ENCODE measurements around the gene ARHGAP28. TPM values are rescaled to one million over a fixed set of nuclear protein-coding genes. Genes with fewer than 3 reads are reported as not detected.
A peak's percentile ranks its signal among the peaks of the same experiment; 100 is the strongest.

The ARHGAP28 gene
- polyA plus RNA-seq, 1 experiment: 5.3 TPM

DNA sequence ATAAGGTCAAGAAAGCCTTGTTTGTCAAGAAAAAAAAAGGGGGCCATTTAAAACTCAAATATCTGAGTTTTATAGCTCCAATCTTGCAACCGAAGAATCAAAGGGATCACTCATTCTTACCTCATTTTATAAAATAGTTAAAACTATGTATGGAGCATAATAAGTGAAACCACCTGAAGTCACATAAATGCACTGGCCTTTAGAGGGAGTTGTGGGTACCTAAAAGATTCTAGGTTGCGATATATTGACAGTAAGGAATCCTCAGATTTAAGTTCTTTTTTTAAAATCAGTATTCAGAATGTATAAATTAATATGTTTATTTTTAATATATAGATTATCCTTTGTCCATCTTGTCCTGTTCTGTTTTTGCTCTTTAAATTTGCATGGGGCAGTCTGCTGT lies 3.4 kb downstream of the ARHGAP28 start:
- no peak for DNase-seq (ENCODE audit: low read depth)
- ChIA-PET POLR2A (no interaction called here), CTCF (interaction anchor here (1.3 to 4.2 kb wide), 3 partner anchors 17 to 190 kb away, joined by 4 to 14 read pairs (median 6); no protein-coding TSS in a partner anchor)
- TF ChIP-seq, protein P1, sequence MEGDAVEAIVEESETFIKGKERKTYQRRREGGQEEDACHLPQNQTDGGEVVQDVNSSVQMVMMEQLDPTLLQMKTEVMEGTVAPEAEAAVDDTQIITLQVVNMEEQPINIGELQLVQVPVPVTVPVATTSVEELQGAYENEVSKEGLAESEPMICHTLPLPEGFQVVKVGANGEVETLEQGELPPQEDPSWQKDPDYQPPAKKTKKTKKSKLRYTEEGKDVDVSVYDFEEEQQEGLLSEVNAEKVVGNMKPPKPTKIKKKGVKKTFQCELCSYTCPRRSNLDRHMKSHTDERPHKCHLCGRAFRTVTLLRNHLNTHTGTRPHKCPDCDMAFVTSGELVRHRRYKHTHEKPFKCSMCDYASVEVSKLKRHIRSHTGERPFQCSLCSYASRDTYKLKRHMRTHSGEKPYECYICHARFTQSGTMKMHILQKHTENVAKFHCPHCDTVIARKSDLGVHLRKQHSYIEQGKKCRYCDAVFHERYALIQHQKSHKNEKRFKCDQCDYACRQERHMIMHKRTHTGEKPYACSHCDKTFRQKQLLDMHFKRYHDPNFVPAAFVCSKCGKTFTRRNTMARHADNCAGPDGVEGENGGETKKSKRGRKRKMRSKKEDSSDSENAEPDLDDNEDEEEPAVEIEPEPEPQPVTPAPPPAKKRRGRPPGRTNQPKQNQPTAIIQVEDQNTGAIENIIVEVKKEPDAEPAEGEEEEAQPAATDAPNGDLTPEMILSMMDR (IDR thresholded peaks at IDR 0.05; ENCODE audit: insufficient read depth, low read depth, low read length): 0 out of 2 replicates have a peak, but pooled peaks have one; percentile 2
- Histone ChIP-seq H3K27me3 (ENCODE audit: control insufficient read depth, insufficient read depth, low read length) (no peaks in the 10 kb centered on the region), H3K36me3 (ENCODE audit: control insufficient read depth, insufficient read depth, low read length) (no peaks in the 10 kb centered on the region), H3K4me3 (ENCODE audit: low read depth, low read length) (no peak overlapping the region)

DNA sequence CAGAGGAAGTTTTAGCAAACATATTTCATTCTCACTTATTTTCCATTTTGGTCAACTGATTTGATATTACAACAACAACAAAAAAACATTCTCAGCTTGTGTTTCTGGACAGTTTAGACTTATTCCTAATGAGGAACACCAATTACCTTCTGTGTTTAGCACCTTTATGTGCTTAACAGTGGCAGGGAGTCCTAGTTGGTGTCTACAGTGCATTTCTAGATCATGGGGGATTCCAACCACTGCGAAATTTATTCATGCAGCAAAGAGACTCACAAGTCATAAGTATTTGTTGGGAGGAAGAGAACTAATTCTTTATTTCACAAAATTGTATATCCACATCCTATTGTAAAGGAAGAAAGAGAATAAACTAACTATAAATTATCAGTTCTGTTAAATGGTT lies 4.2 kb downstream of the ARHGAP28 start:
- TF ChIP-seq, protein P1 (IDR thresholded peaks at IDR 0.05; ENCODE audit: insufficient read depth, low read depth, low read length): no peak
- CTCF ChIA-PET: interaction anchor here (0.8 to 2.4 kb wide), 4 partner anchors 20 to 191 kb away, joined by 3 to 6 read pairs (median 3); no protein-coding TSS in a partner anchor
- Histone ChIP-seq H3K27me3 (ENCODE audit: control insufficient read depth, insufficient read depth, low read length) (no peaks in the 10 kb centered on the region), H3K4me3 (ENCODE audit: low read depth, low read length) (no peak overlapping the region), H3K36me3 (ENCODE audit: control insufficient read depth, insufficient read depth, low read length) (no peaks in the 10 kb centered on the region)
- POLR2A ChIA-PET: no interaction called here
- DNase-seq (ENCODE audit: low read depth): no peak

DNA sequence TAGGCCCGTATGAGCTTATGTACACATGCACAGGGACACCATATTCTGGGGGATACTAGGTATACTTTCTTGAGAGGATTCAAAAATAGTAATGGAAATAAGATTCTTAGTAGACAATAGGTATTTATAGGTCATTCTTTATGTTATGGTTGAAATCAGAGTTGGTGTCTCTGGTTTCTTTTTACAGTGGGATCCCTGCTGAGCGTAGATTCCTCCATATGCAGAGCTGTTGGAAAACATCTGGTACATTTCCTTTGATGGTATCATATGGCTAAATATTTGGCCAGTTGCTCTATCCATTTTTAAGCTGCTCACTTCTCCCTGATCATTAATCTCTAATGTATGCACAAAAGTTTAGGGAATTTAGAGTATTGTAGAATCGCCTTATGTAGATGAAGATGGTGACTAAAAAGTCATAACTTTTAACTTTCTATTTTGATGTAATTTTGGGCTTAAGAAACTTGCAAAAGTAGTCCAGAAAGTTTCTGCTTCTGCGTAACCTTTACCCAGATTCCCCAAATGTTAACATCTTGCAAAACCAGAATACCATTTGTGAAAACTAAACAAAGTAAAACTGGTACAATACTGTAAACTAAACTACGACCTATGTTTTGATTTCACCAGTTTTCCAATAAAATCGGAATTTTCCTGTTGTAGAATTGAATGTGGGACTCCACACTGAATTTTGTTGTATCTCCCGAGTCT lies 5.4 kb downstream of the ARHGAP28 start:
- CTCF ChIA-PET: interaction anchor here (1.3 kb wide), 1 partner anchor 151 kb away, joined by 3 read pairs; no protein-coding TSS in a partner anchor
- DNase-seq (ENCODE audit: low read depth): no peak
- TF ChIP-seq, protein P1 (IDR thresholded peaks at IDR 0.05; ENCODE audit: insufficient read depth, low read depth, low read length): no peak
- no peaks in the 10 kb centered on the region for H3K36me3 ChIP-seq (ENCODE audit: control insufficient read depth, insufficient read depth, low read length)
- POLR2A ChIA-PET: no interaction called here
- no peak overlapping the region for H3K4me3 ChIP-seq (ENCODE audit: low read depth, low read length)
- H3K27me3 ChIP-seq (ENCODE audit: control insufficient read depth, insufficient read depth, low read length): no peaks in the 10 kb centered on the region

DNA sequence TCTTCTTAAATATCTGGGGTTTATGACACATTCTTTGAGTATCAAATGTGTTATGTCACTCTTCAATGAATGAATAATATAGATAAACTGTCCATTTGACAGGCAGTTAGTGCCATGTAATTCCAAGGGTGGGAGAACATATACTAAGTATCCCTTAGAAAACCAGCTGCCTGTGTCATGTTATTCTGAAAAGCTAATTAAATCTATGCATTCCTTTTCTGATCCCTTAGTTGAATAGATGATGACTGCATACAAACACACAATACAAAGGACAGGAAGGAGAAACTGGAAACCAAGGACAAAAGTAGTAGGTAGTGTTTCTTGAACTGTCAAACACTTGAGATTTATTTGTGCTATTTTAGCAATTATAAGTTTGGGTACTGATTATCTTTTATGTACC lies 8.3 kb downstream of the ARHGAP28 start:
- Histone ChIP-seq H3K36me3 (ENCODE audit: control insufficient read depth, insufficient read depth, low read length) (no peaks in the 10 kb centered on the region), H3K4me3 (ENCODE audit: low read depth, low read length) (no peak overlapping the region), H3K27me3 (ENCODE audit: control insufficient read depth, insufficient read depth, low read length) (no peaks in the 10 kb centered on the region)
- ChIA-PET POLR2A (interaction anchor here (0.5 kb wide), 1 partner anchor 71 kb away, joined by 3 read pairs; no protein-coding TSS in a partner anchor), CTCF (interaction anchor here (0.7 to 0.8 kb wide), 2 partner anchors 71 to 93 kb away, joined by 3 read pairs; no protein-coding TSS in a partner anchor)
- TF ChIP-seq, protein P1 (IDR thresholded peaks at IDR 0.05; ENCODE audit: insufficient read depth, low read depth, low read length): no peak
- no peak for DNase-seq (ENCODE audit: low read depth)

DNA sequence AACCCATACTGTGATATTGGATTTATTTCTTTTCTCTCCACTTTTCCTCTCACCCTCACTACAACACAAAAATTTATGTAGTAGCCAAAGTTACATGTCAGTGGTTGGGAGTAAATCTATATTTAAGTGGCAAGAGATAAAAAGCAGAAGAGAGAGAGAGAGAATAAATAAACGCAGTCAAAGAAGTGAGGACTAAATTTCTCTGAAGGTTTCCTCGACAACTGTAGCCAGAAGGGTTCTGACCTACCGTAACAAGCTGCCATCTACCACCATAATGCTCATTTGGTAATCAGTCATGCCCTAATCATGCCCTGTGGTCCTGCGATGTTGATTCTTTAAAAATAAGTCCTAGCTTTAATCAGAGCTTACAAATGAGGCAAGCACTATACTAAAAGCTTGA lies 9.1 kb downstream of the ARHGAP28 start:
- Histone ChIP-seq H3K4me3 (ENCODE audit: low read depth, low read length) (no peak overlapping the region), H3K36me3 (ENCODE audit: control insufficient read depth, insufficient read depth, low read length) (no peaks in the 10 kb centered on the region), H3K27me3 (ENCODE audit: control insufficient read depth, insufficient read depth, low read length) (no peaks in the 10 kb centered on the region)
- CTCF ChIA-PET: no interaction called here
- POLR2A ChIA-PET: no interaction called here
- TF ChIP-seq, protein P1 (IDR thresholded peaks at IDR 0.05; ENCODE audit: insufficient read depth, low read depth, low read length): no peak
- DNase-seq (ENCODE audit: low read depth): no peak

Data from BJ (cell line).